ENCODE results near the gene AIRE. TPM values are rescaled to one million over a fixed set of nuclear protein-coding genes. Genes with fewer than 3 reads are reported as not detected.
A peak's percentile ranks its signal among the peaks of the same experiment; 100 is the strongest.

AIRE gene
- total and polyA plus RNA-seq, 2 of the 13 experiments (the other 11 are each of a cell fraction or from before 2014, with no cell fraction given): not detected

DNA sequence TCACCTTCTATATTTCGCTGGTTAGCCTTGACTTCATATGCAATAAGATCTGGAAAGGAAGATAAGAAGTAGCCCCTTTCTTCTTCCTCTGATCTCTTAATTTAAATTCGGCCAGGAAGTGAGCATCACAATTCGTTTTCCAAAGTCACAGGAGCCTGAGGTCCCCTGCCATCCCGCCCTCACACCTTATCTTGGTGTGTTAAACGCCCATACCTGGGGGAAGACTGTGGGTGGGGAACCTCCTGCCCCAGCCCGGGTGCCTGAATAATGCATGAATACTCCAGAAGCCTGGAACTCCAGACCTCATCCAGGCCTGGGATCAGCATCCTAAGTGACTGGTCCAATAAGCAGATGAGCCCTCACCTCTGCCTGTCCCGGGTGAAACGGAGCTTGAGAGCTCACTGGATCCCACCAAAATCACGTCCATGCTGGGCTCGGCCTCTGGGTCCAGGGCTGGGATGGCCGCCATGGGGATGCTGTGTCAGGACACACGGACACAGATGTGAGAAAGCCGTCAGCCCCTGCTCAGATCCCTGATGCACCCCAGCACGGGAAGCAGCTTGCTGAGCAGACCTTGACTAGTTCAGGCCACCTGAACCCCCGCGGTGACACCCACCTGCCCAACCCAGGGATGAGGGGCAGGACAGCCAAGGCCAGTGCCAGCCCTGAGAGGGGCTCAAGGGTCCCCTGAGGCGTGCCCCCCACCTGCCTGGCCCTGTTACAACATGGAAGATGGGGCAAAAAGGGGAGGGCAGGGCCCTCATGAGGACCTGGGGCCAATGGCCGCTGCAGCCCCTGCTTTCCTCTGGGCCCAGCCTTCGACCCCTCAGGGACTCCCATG is 24.7 kb upstream of the AIRE start (continued):
- TF ChIP-seq, protein P1, sequence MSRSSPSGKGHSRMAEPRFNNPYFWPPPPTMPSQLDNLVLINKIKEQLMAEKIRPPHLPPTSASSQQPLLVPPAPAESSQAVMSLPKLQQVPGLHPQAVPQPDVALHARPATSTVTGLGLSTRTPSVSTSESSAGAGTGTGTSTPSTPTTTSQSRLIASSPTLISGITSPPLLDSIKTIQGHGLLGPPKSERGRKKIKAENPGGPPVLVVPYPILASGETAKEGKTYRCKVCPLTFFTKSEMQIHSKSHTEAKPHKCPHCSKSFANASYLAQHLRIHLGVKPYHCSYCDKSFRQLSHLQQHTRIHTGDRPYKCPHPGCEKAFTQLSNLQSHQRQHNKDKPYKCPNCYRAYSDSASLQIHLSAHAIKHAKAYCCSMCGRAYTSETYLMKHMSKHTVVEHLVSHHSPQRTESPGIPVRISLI (CRISPR knock-in tag; IDR thresholded peaks at IDR 0.05; ENCODE audit: borderline replicate concordance): no peak
- no peak for TF ChIP-seq RAD21 (CRISPR knock-in tag; IDR thresholded peaks at IDR 0.05)
- TF ChIP-seq, protein P2, sequence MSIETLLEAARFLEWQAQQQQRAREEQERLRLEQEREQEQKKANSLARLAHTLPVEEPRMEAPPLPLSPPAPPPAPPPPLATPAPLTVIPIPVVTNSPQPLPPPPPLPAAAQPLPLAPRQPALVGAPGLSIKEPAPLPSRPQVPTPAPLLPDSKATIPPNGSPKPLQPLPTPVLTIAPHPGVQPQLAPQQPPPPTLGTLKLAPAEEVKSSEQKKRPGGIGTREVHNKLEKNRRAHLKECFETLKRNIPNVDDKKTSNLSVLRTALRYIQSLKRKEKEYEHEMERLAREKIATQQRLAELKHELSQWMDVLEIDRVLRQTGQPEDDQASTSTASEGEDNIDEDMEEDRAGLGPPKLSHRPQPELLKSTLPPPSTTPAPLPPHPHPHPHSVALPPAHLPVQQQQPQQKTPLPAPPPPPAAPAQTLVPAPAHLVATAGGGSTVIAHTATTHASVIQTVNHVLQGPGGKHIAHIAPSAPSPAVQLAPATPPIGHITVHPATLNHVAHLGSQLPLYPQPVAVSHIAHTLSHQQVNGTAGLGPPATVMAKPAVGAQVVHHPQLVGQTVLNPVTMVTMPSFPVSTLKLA (IDR thresholded peaks at IDR 0.05): no peak

DNA sequence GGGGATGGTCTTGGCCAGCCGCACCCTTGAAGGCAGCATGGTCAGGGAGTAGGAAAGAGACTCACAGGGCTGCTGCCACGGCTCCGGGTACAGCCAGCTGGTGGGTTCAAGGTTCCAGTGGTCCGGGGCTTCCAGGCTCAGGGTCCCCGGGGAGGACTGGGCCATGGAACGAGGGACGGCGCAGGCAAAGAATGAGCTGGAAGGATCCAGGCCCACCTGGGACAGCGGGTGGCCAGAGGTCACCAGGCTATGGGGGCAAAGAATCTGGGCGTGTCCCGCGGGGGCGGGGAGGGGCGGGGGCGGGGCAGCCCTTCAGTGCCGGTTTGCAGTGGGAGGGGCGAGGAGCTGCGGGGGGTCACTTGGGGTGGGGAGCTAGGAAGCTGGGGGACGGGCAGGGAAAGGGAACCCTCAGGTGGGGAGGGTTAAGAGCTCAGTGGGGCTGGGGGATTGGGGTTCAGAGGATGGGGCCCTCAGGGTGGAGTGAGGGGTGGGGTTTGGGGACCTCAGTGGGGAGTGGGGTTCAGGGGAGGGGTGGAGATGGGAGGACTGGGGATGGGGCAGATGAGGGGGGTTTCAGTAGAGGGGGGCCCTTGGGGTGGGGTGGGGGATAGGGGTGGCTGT is 23.9 kb upstream of the AIRE start, which contains the start of gene DNMT3L:
TSS of gene DNMT3L (minus strand) at position 223 of the 621 bp plus-strand sequence. CDS start 638 bp downstream, outside the sequence.
- WGBS (ENCODE audit: low lambda C conversion rate): 16% methylated on average over 18 of the region's 19 CpGs
- CTCF ChIA-PET (ENCODE audit: low intra/inter-chr PET ratio, low total read pairs): no interaction called here

More for the DNA sequence above, 23.9 kb upstream of the AIRE start, which contains the start of gene DNMT3L:
- no peaks in the 10 kb centered on the region for H3K79me2 ChIP-seq (ENCODE audit: insufficient read depth, low read length)
- no peaks in the 10 kb centered on the region for H4K20me1 ChIP-seq (ENCODE audit: insufficient read depth, low read length)
- H3K4me3 ChIP-seq (replicated peaks in 1 of 3; ENCODE audit: insufficient read depth in 1 of 3, low read depth in 2 of 3, low read length in 3 of 3): no peak within 1 kb of the TSS
- H3K27ac ChIP-seq (ENCODE audit: extremely low read length, insufficient read depth, low read length): no peak within 1 kb of the TSS
- intact Hi-C loops (cut with micrococcal nuclease; ENCODE audit: unreplicated experiment): no loop called here
- H2AFZ ChIP-seq (ENCODE audit: low read length): no peak within 1 kb of the TSS
- ATAC-seq (peak; percentile 20; the same call in 2 of the 3 replicates), FAIRE-seq (no peak), DNase-seq (ENCODE audit: low spot score) (no peak)
- no peaks in the 10 kb centered on the region for H3K9me3 ChIP-seq (ENCODE audit: low read length)
- H3K9ac ChIP-seq (ENCODE audit: insufficient read depth, low read depth, low read length): no peak within 1 kb of the TSS
- no peaks in the 10 kb centered on the region for H3K36me3 ChIP-seq (replicated peaks in 1 of 2; ENCODE audit: control insufficient read depth in 1 of 2, insufficient read depth in 2 of 2, low read length in 2 of 2)
- no peak for TF ChIP-seq ZFAT (CRISPR knock-in tag; conservative IDR thresholded peaks at IDR 0.05)
- TF ChIP-seq ZFP36L2 (CRISPR knock-in tag; IDR thresholded peaks at IDR 0.05): no peak
- TF ChIP-seq PHF20 (CRISPR knock-in tag; IDR thresholded peaks at IDR 0.05): no peak
- TF ChIP-seq, protein P3, sequence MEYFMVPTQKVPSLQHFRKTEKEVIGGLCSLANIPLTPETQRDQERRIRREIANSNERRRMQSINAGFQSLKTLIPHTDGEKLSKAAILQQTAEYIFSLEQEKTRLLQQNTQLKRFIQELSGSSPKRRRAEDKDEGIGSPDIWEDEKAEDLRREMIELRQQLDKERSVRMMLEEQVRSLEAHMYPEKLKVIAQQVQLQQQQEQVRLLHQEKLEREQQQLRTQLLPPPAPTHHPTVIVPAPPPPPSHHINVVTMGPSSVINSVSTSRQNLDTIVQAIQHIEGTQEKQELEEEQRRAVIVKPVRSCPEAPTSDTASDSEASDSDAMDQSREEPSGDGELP (IDR thresholded peaks at IDR 0.05; ENCODE audit: borderline replicate concordance, low read depth): 0 out of 2 replicates have a peak, but pooled peaks have one; percentile 12
- no peak for TF ChIP-seq MIXL1 (CRISPR knock-in tag; IDR thresholded peaks at IDR 0.05)
- no peak for TF ChIP-seq ZNF782 (CRISPR knock-in tag; IDR thresholded peaks at IDR 0.05; ENCODE audit: borderline replicate concordance)
- TF ChIP-seq HNF4A (CRISPR knock-in tag; IDR thresholded peaks at IDR 0.05): 0 out of 2 replicates have a peak, but pooled peaks have one; percentile 9
- no peak for TF ChIP-seq ZNF446 (CRISPR knock-in tag; IDR thresholded peaks at IDR 0.05)
- H3K27me3 ChIP-seq (ENCODE audit: control insufficient read depth in 1 of 2, insufficient read depth in 2 of 2, low read length in 2 of 2): peaks cover 1 to 13% of the 10 kb centered on the region in 2 experiments; a peak in 2 of 5 replicates
- in situ Hi-C loops (cut with HindIII; ENCODE audit: extremely low pct_ligation_motif_present, low pct_unique_long_range_greater_than_20kb): no loop called here
- POLR2A ChIA-PET: no interaction called here
- BruUV-seq (replicated peaks): no TSS peak
- H3K4me1 ChIP-seq (ENCODE audit: insufficient read depth, low read length): peaks cover 29% of the 10 kb centered on the region
- H3K4me2 ChIP-seq (ENCODE audit: low read depth, low read length): no peak within 1 kb of the TSS

Data from HepG2 (cell line).